ENCODE results near the gene PSMB5. TPM values are rescaled to one million over a fixed set of nuclear protein-coding genes. Genes with fewer than 3 reads are reported as not detected.

PSMB5 gene
- polyA plus RNA-seq, 1 donor from 2014 or later: 28.0 TPM

DNA sequence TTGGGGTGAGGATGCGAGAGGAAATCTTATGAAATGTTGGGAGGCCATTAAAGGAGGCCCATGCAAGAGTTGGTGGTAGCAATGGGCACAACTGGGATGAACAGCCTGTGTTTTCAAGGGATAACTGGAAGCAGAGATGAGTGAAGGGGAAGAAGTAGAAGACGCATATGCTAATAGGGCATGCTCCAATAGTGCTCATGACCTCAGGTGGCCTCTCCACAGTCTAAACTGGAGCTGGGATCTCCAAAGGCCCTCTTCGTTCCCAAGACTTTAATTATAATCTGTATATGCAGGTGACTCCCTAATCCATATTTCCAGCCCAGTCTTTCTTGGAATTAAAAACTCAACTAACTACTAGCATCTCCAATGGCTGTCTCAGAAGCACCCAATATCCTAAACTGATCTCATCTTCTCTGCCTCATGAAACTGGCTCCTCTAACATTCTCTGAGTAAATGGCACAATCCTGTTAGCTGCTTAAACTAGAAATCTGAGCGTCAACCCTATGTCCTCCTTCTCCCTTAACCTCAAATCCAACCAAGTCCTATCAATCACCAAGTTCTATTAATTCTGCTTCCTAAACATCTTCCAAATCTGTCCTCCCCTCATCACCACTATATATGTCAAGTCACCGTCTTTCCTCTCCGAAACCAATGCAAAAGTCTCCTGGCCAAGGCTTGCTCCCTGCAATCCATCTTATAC lies 49.6 kb downstream of the PSMB5 start:
- Mint-ChIP-seq H3K4me3 (peak overlapping the region in 1 of 4 donors; percentile 31), H3K4me1 (no peaks in the 10 kb centered on the region), H3K36me3 (peaks cover 3% of the 10 kb centered on the region), H3K27ac (peak overlapping the region in 1 of 3 donors; percentile 3), H3K27me3 (peaks cover 4% of the 10 kb centered on the region), H3K9me3 (no peaks in the 10 kb centered on the region)

DNA sequence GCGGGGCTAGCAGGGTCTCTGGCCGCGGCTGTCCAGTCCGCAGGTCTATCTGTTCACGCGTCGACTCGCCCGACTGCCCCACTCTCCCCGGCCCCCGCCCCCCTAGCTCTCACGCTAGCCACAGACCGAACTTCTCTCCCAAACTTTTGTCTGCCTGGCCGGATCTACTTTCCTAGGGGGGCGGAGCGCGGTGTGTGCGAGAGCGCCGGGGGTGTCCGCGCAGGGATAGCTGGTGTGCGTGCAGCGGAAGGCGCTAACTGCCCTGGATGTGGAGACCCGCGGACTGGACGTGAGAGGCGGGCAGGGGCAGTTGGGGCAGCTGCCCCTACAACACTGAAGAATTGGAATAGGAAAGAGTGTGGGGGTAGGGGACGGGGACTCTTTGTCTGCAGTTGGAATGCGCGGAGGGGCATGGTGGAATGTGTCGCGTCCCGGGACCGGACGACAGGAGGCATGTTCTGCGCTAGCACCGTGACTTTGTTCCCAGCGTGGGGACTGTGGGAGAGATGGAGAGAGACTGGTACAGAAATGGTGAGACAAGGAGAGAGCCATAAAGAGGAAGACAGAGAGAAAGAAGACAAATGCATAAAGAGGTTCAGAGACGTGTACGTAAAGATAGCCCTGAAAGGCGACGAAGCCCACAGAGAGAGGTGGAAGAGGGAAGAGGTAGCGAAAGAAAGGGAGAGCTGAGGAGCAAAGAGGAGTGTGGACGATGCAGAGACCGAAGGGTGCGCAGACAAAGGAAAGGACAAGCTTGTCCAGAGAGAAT lies 52.0 kb downstream of the PSMB5 start, which contains the start of gene AJUBA:
Gene AJUBA, minus strand, starts transcription at position 75 of the 769 bp plus-strand sequence. CDS start 285 bp downstream, outside the sequence.
- Mint-ChIP-seq H3K36me3 (peaks cover 3% of the 10 kb centered on the region), H3K27ac (peak within 1 kb of the TSS in 1 of 3 donors; percentile 42), H3K4me3 (peak within 1 kb of the TSS in 3 of 4 donors; percentile 30 to 77 (median 76)), H3K4me1 (no peaks in the 10 kb centered on the region), H3K27me3 (peaks cover 9% of the 10 kb centered on the region), H3K9me3 (no peaks in the 10 kb centered on the region)

DNA sequence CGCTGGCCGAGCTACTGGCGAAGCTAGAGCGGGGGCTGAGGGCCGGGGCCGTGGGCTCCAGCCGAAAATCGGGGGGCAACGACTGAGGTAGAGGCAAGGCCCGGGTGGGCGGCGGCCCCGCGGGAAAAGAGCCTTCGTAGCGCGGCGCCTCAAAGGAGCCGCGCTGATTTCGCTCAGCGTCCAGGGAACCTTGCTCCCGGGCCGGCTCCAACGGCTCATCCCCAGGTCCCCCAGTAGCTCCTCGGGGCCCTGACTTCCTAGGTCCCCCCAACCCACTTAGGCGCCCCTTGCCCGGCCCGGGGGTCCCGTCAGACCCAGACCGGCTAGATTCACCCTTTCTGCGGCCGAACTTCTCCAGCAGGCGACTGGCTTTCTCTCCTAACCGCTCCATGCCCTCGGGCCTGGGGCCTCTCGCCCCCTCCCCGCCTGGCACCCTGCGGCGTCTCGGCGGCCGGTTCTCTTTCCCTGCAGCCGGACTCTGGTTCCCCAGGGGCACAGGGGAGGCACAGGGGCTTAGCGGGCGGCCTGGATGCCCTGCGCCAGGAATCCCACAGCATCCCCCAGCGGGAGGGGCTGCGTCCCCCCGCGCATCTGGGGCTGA lies 52.7 kb downstream of the PSMB5 start:
- Mint-ChIP-seq H3K27ac (peak overlapping the region in 1 of 3 donors; percentile 42), H3K4me3 (peak overlapping the region in 3 of 4 donors; percentile 30 to 77 (median 76)), H3K36me3 (peaks cover 3% of the 10 kb centered on the region)

DNA sequence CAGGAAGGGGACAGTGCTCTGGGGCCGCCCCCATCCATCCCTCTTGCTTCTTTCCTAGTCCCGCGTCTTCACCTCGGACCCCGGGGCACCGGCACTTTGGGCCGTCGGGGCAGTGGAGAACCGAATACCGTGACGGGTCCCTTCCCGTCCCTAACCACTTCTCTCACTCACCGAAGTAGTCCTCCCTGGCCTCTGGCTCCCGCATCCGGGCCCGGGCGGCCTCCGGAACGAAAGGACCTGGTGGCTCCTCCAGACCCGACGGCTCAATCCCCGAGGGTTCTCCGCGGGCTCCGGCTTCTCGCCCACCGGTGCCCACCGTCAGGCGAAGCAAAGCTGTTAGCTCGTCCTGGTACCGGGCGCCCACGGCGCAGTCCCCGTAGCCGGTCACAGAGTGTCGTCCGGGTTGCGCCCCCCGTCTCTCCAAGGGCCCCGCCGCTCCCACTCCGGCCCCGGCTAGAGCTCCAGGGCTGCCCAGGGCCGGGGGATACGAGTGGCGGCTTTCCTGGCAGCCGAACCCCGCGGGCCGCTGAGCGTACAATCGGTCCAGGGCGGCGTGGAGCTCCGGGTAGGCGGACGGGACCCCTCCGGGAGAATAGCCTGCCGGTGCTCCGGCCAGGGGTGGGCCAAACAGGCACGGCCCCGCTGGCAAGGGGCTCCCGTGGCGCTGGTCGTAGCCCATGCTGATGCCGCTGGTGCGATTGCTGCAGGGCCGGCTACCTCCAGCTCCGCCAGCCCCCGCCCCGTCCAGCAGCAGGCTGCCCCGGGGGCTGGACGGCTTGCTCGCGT lies 53.4 kb downstream of the PSMB5 start:
- H3K27me3 Mint-ChIP-seq: peaks cover 13% of the 10 kb centered on the region
- H3K4me1 Mint-ChIP-seq: peaks cover 2 to 6% (median 5%) of the 10 kb centered on the region in 3 donors
- H3K27ac Mint-ChIP-seq: no peak overlapping the region
- H3K4me3 Mint-ChIP-seq: peak overlapping the region in 1 of 4 donors; percentile 51
- no peaks in the 10 kb centered on the region for H3K9me3 Mint-ChIP-seq
- H3K36me3 Mint-ChIP-seq: peaks cover 3% of the 10 kb centered on the region

More for the DNA sequence above, 52.7 kb downstream of the PSMB5 start:
- H3K9me3 Mint-ChIP-seq: no peaks in the 10 kb centered on the region
- H3K27me3 Mint-ChIP-seq: peaks cover 10% of the 10 kb centered on the region
- peaks cover 0 to 2% (median 2%) of the 10 kb centered on the region in 3 donors for H3K4me1 Mint-ChIP-seq

DNA sequence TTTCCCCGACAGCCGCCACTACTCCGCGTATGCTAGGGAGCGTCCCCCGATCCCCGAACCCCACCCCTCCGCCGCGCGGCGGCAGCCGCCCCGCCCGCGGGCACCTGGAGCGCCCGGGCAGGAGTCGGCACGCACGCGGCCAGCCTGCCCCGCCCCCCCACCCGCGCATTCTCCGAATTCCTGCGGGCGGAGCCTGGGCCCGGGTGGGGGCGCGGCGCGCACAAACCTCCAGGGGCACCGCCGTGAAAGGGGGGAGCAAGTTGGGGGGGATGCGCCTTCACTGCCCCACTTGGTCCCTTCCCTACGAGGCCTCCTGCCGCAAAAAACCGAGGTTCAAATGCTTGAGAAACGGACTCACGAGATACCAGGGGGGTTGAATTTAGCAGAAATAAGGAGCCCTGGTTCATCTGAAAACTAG lies 54.0 kb downstream of the PSMB5 start:
- H3K4me1 Mint-ChIP-seq: peaks cover 2 to 6% (median 5%) of the 10 kb centered on the region in 3 donors
- H3K27ac Mint-ChIP-seq: no peak overlapping the region
- H3K36me3 Mint-ChIP-seq: peaks cover 3% of the 10 kb centered on the region
- no peaks in the 10 kb centered on the region for H3K9me3 Mint-ChIP-seq
- peak overlapping the region; percentile 26 to 82 (median 64) for H3K4me3 Mint-ChIP-seq
- H3K27me3 Mint-ChIP-seq: peaks cover 13% of the 10 kb centered on the region

DNA sequence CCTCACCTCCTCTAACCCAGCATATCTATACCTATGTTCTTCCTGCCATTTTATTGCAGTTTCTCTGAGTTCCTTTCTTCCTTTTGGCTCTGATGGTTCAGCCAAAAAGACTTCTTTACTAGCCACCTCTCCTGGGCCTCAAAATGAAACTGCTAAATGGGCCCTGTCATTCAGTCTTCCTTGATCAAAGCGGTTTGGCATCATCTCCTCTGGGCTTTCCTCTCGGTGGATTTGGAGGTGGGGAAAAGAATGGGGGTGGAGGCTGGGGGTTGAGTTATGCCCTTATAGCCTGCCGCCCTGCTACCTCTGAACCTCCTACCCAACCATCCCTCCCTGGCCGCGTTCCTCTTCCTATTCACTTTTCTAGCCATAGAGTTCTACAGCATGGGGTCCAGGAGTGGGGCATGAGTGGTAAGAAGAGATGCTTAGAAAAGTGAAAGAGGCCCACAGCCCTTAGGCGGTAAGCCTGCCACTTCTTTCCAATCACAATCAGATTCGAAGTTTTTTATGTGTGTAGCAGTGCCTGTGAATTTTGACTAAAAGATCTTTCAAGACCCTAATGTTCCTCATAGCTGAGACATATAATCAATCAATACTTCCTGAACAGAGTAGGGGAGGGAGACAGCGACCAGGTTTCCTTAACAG lies 54.8 kb downstream of the PSMB5 start:
- H3K27me3 Mint-ChIP-seq: peaks cover 13% of the 10 kb centered on the region
- H3K27ac Mint-ChIP-seq: peak overlapping the region in 1 of 3 donors; percentile 1
- peaks cover 2 to 6% (median 5%) of the 10 kb centered on the region in 3 donors for H3K4me1 Mint-ChIP-seq
- H3K9me3 Mint-ChIP-seq: no peaks in the 10 kb centered on the region
- no peaks in the 10 kb centered on the region for H3K36me3 Mint-ChIP-seq
- H3K4me3 Mint-ChIP-seq: peak overlapping the region; percentile 26 to 82 (median 58)

DNA sequence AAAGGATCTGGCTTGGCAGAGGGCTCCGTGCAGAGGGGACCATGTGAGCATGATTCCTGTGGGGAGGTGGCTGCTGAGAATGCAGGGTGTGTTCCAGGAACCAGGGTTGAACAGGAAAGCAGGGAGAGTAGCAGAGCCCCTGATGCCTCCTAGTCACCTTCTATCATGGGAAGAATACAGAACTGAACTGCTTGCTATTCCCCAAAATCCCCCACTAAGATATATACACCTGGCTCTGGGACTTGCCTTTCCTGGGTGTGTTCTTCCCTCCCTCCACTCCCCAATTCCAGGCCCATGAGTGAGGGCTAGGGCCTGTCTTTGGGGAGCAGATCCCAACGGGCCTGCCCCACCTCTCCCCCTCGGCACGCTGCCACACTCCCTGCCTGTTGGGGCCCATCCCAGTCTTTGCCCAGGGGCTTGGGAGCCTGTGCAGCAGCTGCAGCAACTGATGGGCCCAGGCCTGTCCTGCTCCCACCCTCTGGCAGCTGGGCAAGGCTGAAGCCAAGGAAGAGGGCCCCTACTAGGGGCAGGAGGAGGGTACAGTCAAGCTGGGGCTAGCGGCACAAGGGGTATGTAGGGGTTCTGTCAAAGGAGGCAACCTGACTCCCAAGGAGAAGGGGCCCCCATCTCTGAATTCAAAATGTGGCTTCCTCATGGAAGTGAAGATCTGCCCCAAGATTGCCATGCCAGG lies 55.6 kb downstream of the PSMB5 start:
- Mint-ChIP-seq H3K36me3 (no peaks in the 10 kb centered on the region), H3K27ac (no peak overlapping the region), H3K4me3 (peak overlapping the region in 1 of 4 donors; percentile 59), H3K9me3 (no peaks in the 10 kb centered on the region), H3K4me1 (peaks cover 2 to 6% (median 5%) of the 10 kb centered on the region in 3 donors), H3K27me3 (peaks cover 13% of the 10 kb centered on the region)

DNA sequence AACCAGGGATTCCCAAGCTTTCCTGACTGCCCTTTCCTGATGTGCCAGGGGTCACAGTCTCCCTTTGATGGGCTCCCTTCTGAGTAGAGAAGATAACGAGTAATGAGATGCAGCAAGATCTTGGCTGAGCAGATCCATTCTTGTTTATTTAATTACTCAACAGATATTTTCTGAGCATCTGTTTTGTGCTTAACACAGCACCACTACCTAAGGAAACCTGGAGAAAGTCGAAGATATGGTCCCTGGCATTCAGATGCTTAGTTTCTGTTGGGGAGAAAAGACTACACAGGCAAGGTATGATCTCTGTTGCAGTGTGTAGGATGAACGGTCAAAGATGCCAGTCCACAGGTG lies 56.2 kb downstream of the PSMB5 start:
- peak overlapping the region in 1 of 4 donors; percentile 59 for H3K4me3 Mint-ChIP-seq
- H3K4me1 Mint-ChIP-seq: peaks cover 2 to 6% (median 5%) of the 10 kb centered on the region in 3 donors
- no peaks in the 10 kb centered on the region for H3K36me3 Mint-ChIP-seq
- peaks cover 13% of the 10 kb centered on the region for H3K27me3 Mint-ChIP-seq
- no peaks in the 10 kb centered on the region for H3K9me3 Mint-ChIP-seq
- no peak overlapping the region for H3K27ac Mint-ChIP-seq

DNA sequence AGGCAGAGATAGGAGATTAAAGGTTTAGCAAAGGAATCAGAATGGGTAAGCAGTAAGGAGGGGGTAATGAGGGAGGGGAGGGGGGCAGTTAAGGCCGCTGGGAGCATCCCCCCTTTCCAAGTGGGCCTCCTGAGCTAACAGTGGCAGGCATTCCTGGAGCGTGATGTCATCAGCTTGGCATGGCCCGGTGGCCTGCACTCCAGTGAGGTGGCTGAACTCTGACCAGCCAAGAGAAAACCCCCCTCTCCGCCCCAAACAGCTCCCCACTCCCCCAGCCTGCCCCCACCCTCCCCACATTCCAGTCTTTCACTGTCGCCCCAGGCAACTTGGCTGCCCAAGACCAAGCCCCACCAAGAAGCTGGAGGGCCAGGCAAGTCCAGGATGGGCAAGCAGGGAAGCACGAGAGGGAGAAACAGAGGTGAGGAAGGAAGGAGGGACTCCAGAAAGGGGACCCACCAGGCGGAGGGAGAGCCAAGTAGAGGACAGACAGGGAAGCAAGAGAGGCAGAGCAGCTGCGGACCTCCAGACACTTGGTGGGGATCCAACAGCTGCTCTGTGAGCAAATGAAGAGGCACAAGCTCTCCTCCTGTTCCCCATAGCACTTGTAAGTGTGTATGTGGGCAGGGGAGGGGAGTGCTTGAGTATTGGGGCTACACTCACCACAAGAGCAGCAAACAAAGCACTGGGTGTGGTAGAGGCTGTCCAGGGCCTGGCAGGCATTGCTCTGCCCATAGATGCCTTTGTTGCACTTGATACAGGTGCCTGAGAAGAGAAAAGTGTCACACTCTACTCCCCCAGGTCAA lies 56.8 kb downstream of the PSMB5 start:
- H3K27me3 Mint-ChIP-seq: peaks cover 13% of the 10 kb centered on the region
- no peaks in the 10 kb centered on the region for H3K36me3 Mint-ChIP-seq
- peak overlapping the region in 1 of 4 donors; percentile 59 for H3K4me3 Mint-ChIP-seq
- H3K4me1 Mint-ChIP-seq: peaks cover 2 to 6% (median 5%) of the 10 kb centered on the region in 3 donors
- H3K9me3 Mint-ChIP-seq: no peaks in the 10 kb centered on the region
- no peak overlapping the region for H3K27ac Mint-ChIP-seq

DNA sequence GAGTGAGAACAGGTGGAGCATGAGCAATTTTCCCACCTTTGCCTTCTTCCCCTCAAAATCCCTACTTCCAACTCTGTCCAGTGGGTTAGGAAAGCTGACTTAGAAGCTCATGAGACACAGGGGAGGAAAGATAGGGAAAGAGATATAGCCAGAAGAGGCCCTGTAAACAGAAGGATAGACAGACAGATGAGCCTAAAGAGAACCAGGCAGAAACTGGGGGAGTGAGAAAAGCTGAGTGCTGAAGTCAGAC lies 57.3 kb downstream of the PSMB5 start:
- Mint-ChIP-seq H3K4me3 (no peak overlapping the region), H3K27me3 (peaks cover 13% of the 10 kb centered on the region), H3K27ac (no peak overlapping the region)

DNA sequence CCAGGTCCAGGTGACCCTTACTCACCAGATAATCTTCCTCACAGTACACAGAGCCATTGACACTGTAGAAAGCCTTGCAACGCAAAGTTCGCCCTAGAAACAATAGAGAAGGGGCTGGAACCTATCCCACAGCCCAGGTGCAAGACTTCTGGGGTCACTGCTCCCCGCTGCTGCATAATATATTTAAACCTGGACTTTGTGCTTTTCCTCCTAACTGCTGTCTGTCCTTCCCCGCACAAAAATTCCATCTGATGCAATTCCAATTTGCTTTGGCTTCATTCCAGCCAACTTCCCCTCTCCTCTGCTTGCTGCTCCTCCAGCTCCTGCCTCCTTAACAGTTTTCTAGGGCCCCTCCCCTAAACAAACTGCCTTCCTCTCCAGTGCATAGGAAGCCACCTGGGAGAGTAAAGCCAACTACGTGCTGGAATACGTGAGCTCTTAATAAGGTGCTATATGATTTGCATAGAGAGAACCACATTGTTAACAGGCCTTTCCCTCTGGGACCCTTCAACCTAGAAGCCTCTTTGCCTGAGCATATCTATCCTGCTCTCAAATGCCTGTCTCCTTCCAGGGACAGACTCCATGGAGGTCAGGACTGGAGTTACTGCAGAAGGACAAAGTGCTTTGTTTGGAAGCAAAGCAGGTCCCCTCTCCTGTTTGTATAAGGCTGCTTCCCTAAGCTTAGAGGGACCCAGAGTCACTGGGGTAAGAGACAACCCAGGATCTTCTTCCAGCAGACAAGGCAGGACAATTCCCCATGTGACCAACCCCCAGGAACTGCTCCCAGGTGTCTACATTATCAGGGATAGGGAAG lies 57.9 kb downstream of the PSMB5 start:
- H3K9me3 Mint-ChIP-seq: no peaks in the 10 kb centered on the region
- no peak overlapping the region for H3K27ac Mint-ChIP-seq
- H3K4me3 Mint-ChIP-seq: no peak overlapping the region
- no peaks in the 10 kb centered on the region for H3K36me3 Mint-ChIP-seq
- peaks cover 13% of the 10 kb centered on the region for H3K27me3 Mint-ChIP-seq
- H3K4me1 Mint-ChIP-seq: peaks cover 2 to 6% (median 5%) of the 10 kb centered on the region in 3 donors

More for the DNA sequence above, 57.3 kb downstream of the PSMB5 start:
- Mint-ChIP-seq H3K4me1 (peaks cover 2 to 6% (median 5%) of the 10 kb centered on the region in 3 donors), H3K36me3 (no peaks in the 10 kb centered on the region), H3K9me3 (no peaks in the 10 kb centered on the region)

Data from IgD-negative memory B cell (primary cell).